Stimulated activated CD4-positive, alpha-beta T cell treated with anti-CD3 and anti-CD28 coated beads, Interleukin-4, amount 100 ng/mL, for 4 hours (primary cell): ENCODE results near the gene TRABD2A.
"Not testable (repeated sequence)": the region's sequence is repeated elsewhere in the genome, so short reads cannot be mapped to it uniquely, and the experiment has no call there.

Source experiments
- DNase-seq, 2 experiments: peaks; one replicate each; pipeline ENCODE4 v3.0.0-alpha.2; 2020

Gene TRABD2A

GRCh38 chr2:84811839-84812431, 68.9 kb downstream of the TRABD2A start:
- DNase-seq: no peak

GRCh38 chr2:84808279-84808678, 72.6 kb downstream of the TRABD2A start:
- DNase-seq: no peak

- DNase-seq: no peak
Observed at GRCh38 chr2:84807063-84807485, 73.8 kb downstream of the TRABD2A start.

GRCh38 chr2:84805250-84805958, 75.5 kb downstream of the TRABD2A start:
- no peak for DNase-seq

GRCh38 chr2:84801811-84802210, 79.1 kb downstream of the TRABD2A start:
- no peak for DNase-seq

- no peak for DNase-seq
Observed at GRCh38 chr2:84800194-84800805, 80.6 kb downstream of the TRABD2A start.

- DNase-seq: no peak
Observed at GRCh38 chr2:84799772-84800171, 81.1 kb downstream of the TRABD2A start.

GRCh38 chr2:84797271-84797670, 83.6 kb downstream of the TRABD2A start:
- DNase-seq: no peak

- no peak for DNase-seq
Observed at GRCh38 chr2:84796798-84797197, 84.1 kb downstream of the TRABD2A start.

GRCh38 chr2:84793641-84794040, 87.2 kb downstream of the TRABD2A start:
- no peak for DNase-seq

GRCh38 chr2:84792856-84793522, 87.9 kb downstream of the TRABD2A start:
- no peak for DNase-seq

GRCh38 chr2:84788498-84788897, 92.4 kb downstream of the TRABD2A start:
- no peak for DNase-seq

- no peak for DNase-seq
Observed at GRCh38 chr2:84788027-84788426, 92.9 kb downstream of the TRABD2A start.

- no peak for DNase-seq
Observed at GRCh38 chr2:84786601-84787000, 94.3 kb downstream of the TRABD2A start.

GRCh38 chr2:84785950-84786349, 94.9 kb downstream of the TRABD2A start:
- DNase-seq: no peak

GRCh38 chr2:84782717-84783442, 98.0 kb downstream of the TRABD2A start:
- peak in 1 of 2 experiments; percentile 50 for DNase-seq

- DNase-seq: peak; percentile 34 to 80
Observed at GRCh38 chr2:84781942-84782716, 98.8 kb downstream of the TRABD2A start.

GRCh38 chr2:84779781-84780180, 101.1 kb downstream of the TRABD2A start:
- no peak for DNase-seq

GRCh38 chr2:84778911-84779690, 101.8 kb downstream of the TRABD2A start:
- DNase-seq: no peak

GRCh38 chr2:84776011-84776410, 104.9 kb downstream of the TRABD2A start:
- DNase-seq: no peak

- not testable (repeated sequence) for DNase-seq
Observed at GRCh38 chr2:84773562-84773961, 107.3 kb downstream of the TRABD2A start.
